Gastrocnemius medialis (tissue), 4 donors: ENCODE results near the gene RSBN1. TPM values are rescaled to one million over a fixed set of nuclear protein-coding genes. Genes with fewer than 3 reads are reported as not detected.
"Not testable (repeated sequence)": the region's sequence is repeated elsewhere in the genome, so short reads cannot be mapped to it uniquely, and the experiment has no call there.

Experiments used
- ATAC-seq, 2 donors: fragments of 150-250 bp; one replicate each; pipeline ENCODE4 v1.9.1; 2016
- DNase-seq, 2 donors: peaks; one replicate each; pipeline ENCODE4 v3.0.0-alpha.2; 2019
- H3K27ac ChIP-seq, 4 donors: fragments of 200-600 bp; sonication (generic); 1 replicate in 1 of 4; 2 replicates in 3 of 4; pipeline ENCODE4 v1.5.1; 2016 to 2018; ENCODE audit warnings: mild to moderate bottlenecking in 2 of 4, moderate library complexity in 1 of 4
- H3K27me3 ChIP-seq, 3 donors: fragments of 200-600 bp; sonication (generic) in 2 of 3; 1 replicate in 1 of 3; 2 replicates in 2 of 3; pipeline versions ENCODE4 v1.5.1 to v1.6.0; 2016 to 2019; ENCODE audit warnings: mild to moderate bottlenecking in 1 of 3, moderate library complexity in 1 of 3
- H3K36me3 ChIP-seq, 2 donors: fragments of 200-600 bp; sonication (generic) in 1 of 2; one replicate each; pipeline ENCODE4 v1.5.1; 2017 to 2018
- H3K4me1 ChIP-seq, 2 donors: fragments of 200-600 bp; sonication (generic) in 1 of 2; one replicate each; pipeline ENCODE4 v1.5.1; 2016 to 2017; ENCODE audit warnings: mild to moderate bottlenecking in 2 of 2
- H3K4me3 ChIP-seq, 4 donors: fragments of 200-600 bp; sonication (generic) in 3 of 4; 1 replicate in 1 of 4; 2 replicates in 3 of 4; pipeline ENCODE4 v1.5.1; 2016 to 2019; ENCODE audit warnings: mild to moderate bottlenecking in 2 of 4
- H3K9me3 ChIP-seq, 3 donors: fragments of 200-600 bp; sonication (generic) in 2 of 3; 1 replicate in 1 of 3; 2 replicates in 2 of 3; pipeline ENCODE4 v1.5.1; 2016 to 2019
- CTCF ChIP-seq, 5 experiments: fragments of 450-650 bp in 3 of 5; fragments of 200-600 bp in 2 of 5; sonication (generic) in 2 of 5; IDR thresholded peaks in 4 of 5; conservative IDR thresholded peaks in 1 of 5; 1 replicate in 4 of 5; 2 replicates in 1 of 5; pipeline ENCODE4 v1.5.1; 2016 to 2019; ENCODE audit warnings: antibody characterized with exemption in 5 of 5, mild to moderate bottlenecking in 3 of 5, moderate library complexity in 3 of 5
- POLR2A ChIP-seq, 2 donors: fragments of 450-650 bp; IDR thresholded peaks; one replicate each; pipeline ENCODE4 v1.6.1; 2017; ENCODE audit warnings: antibody characterized with exemption in 2 of 2, mild to moderate bottlenecking in 2 of 2, moderate library complexity in 2 of 2
- in situ Hi-C, 4 donors: fragments of 200-750 bp; cut with MboI; loops; one replicate each; pipeline versions ENCODE4 v1.15.0 to v1.8.0; 2017; ENCODE audit warnings: low sequenced_read_pairs in 4 of 4
- intact Hi-C: fragments of 100-400 bp; cut with DNase I; formaldehyde crosslinking; loops from one replicate; pipeline ENCODE4 v1.15.1; 2023; ENCODE audit warnings: low total_unique reads
- total RNA-seq, 4 donors: library from RNA; depleted of rRNA; stranded (reverse); fragments of >200 nt; gene quantifications; one replicate each; pipeline versions ENCODE4 v1.1.0 to v1.2.3, GENCODE V29; 2016

RSBN1 gene
- total RNA-seq, 4 donors from 2014 or later = 9.9 to 24.8 (median 24.0) TPM

- DNase-seq = no peak
- ATAC-seq = no peak
- Histone ChIP-seq H3K27ac (no peak overlapping the region), H3K36me3 (peaks cover 0 to 37% of the 10 kb centered on the region in 2 donors), H3K4me3 (no peak overlapping the region), H3K4me1 (no peaks in the 10 kb centered on the region), H3K9me3 (no peaks in the 10 kb centered on the region), H3K27me3 (no peaks in the 10 kb centered on the region)
- intact Hi-C loops (no loop called here), in situ Hi-C loops (no loop called here)
- TF ChIP-seq POLR2A (IDR thresholded peaks at IDR 0.05) (no peak), CTCF (IDR thresholded peaks at IDR 0.05 in 4 of 5, conservative IDR thresholded peaks at IDR 0.05 in 1 of 5) (no peak)
Measured at GRCh38 chr1:113734357-113735055, 77.8 kb downstream of the RSBN1 start.

GRCh38 chr1:113732802-113733201 lies 79.5 kb downstream of the RSBN1 start:
- ATAC-seq (no peak), DNase-seq (no peak)
- H3K4me3 ChIP-seq = no peak overlapping the region
- TF ChIP-seq CTCF (IDR thresholded peaks at IDR 0.05 in 4 of 5, conservative IDR thresholded peaks at IDR 0.05 in 1 of 5) = no peak
- TF ChIP-seq POLR2A (IDR thresholded peaks at IDR 0.05) = no peak
- H3K36me3 ChIP-seq = peaks cover 0 to 29% of the 10 kb centered on the region in 2 donors
- no peaks in the 10 kb centered on the region for H3K4me1 ChIP-seq
- no peak overlapping the region for H3K27ac ChIP-seq
- H3K27me3 ChIP-seq = no peaks in the 10 kb centered on the region
- no peaks in the 10 kb centered on the region for H3K9me3 ChIP-seq
- intact Hi-C loops = no loop called here
- in situ Hi-C loops = no loop called here

- no peak for DNase-seq
- no peak overlapping the region for H3K4me3 ChIP-seq
- ATAC-seq = no peak
- no peak overlapping the region for H3K27ac ChIP-seq
- H3K27me3 ChIP-seq = no peaks in the 10 kb centered on the region
- peaks cover 0 to 24% of the 10 kb centered on the region in 2 donors for H3K36me3 ChIP-seq
- no peaks in the 10 kb centered on the region for H3K4me1 ChIP-seq
- in situ Hi-C loops (no loop called here), intact Hi-C loops (no loop called here)
- H3K9me3 ChIP-seq = no peaks in the 10 kb centered on the region
- no peak for TF ChIP-seq POLR2A (IDR thresholded peaks at IDR 0.05)
Measured at GRCh38 chr1:113721010-113721409, 91.3 kb downstream of the RSBN1 start.

GRCh38 chr1:113718621-113719020 lies 93.7 kb downstream of the RSBN1 start:
- H3K9me3 ChIP-seq, in situ Hi-C loops, H3K27ac ChIP-seq, H3K4me3 ChIP-seq, ATAC-seq, H3K27me3 ChIP-seq, DNase-seq, H3K4me1 ChIP-seq, intact Hi-C loops: not testable (repeated sequence)
- H3K36me3 ChIP-seq = peaks cover 0 to 17% of the 10 kb centered on the region in 2 donors

- H3K27ac ChIP-seq, H3K9me3 ChIP-seq, intact Hi-C loops, DNase-seq, in situ Hi-C loops, ATAC-seq, H3K27me3 ChIP-seq, H3K4me3 ChIP-seq, H3K4me1 ChIP-seq: not testable (repeated sequence)
- peaks cover 0 to 17% of the 10 kb centered on the region in 2 donors for H3K36me3 ChIP-seq
Measured at GRCh38 chr1:113717506-113717905, 94.8 kb downstream of the RSBN1 start.

- Histone ChIP-seq H3K4me3 (no peak overlapping the region), H3K4me1 (no peaks in the 10 kb centered on the region), H3K36me3 (peaks cover 0 to 19% of the 10 kb centered on the region in 2 donors), H3K27me3 (no peaks in the 10 kb centered on the region), H3K27ac (no peak overlapping the region), H3K9me3 (no peaks in the 10 kb centered on the region)
- intact Hi-C loops = no loop called here
- no peak for DNase-seq
- TF ChIP-seq CTCF (IDR thresholded peaks at IDR 0.05 in 4 of 5, conservative IDR thresholded peaks at IDR 0.05 in 1 of 5) (no peak), POLR2A (IDR thresholded peaks at IDR 0.05) (no peak)
- in situ Hi-C loops = no loop called here
- ATAC-seq = no peak
Measured at GRCh38 chr1:113714606-113715269, 97.5 kb downstream of the RSBN1 start.
